A673 (cell line): ENCODE measurements around the gene CENPF. TPM values are rescaled to one million over a fixed set of nuclear protein-coding genes. Genes with fewer than 3 reads are reported as not detected.

Experiments
- BruUV-seq: library from RNA; stranded (reverse); fragments of 400-500 nt; replicated peaks from 2 replicates; lab custom pipeline; 2021; lab: Mats Ljungman, UMichigan
- CTCF ChIA-PET: fragments of 300-600 bp; sonication (Branson Sonifier 250); formaldehyde crosslinking; loops from one replicate; lab custom pipeline; 2022; ENCODE audit warnings: antibody characterized with exemption; lab: Charles Lee
- POLR2A ChIA-PET: fragments of 300-600 bp; sonication (Branson Sonifier 250); formaldehyde crosslinking; loops from one replicate; lab custom pipeline; 2022; ENCODE audit warnings: antibody characterized with exemption; ENCODE audit not compliant: low non-redundant PET; lab: Charles Lee
- DNase-seq: peaks from one replicate; pipeline ENCODE4 v3.0.0-alpha.2; 2015; ENCODE audit warnings: low spot score
- H3K27ac ChIP-seq: fragments of 200-600 bp; sonication (generic); 2 replicates; pipeline ENCODE4 v1.5.1; 2016; ENCODE audit warnings: mixed run types, low read depth, mild to moderate bottlenecking, mixed read lengths, antibody characterized with exemption, low read length; ENCODE audit not compliant: poor library complexity, severe bottlenecking
- H3K27me3 ChIP-seq: fragments of 200-600 bp; sonication (generic); replicated peaks from 2 replicates; pipeline ENCODE4 v1.6.1; 2017; ENCODE audit warnings: mixed run types, low read depth, mild to moderate bottlenecking, mixed read lengths, antibody characterized with exemption, low read length; ENCODE audit not compliant: insufficient read depth, poor library complexity
- H3K36me3 ChIP-seq: fragments of 200-600 bp; sonication (generic); 2 replicates; pipeline ENCODE4 v1.6.1; 2016; ENCODE audit warnings: mixed run types, mild to moderate bottlenecking, mixed read lengths, antibody characterized with exemption, low read length; ENCODE audit not compliant: insufficient read depth, poor library complexity, severe bottlenecking
- H3K4me1 ChIP-seq: fragments of 200-600 bp; sonication (generic); 2 replicates; pipeline ENCODE4 v1.6.1; 2017; ENCODE audit warnings: mixed run types, mild to moderate bottlenecking, mixed read lengths, antibody characterized with exemption, low read length; ENCODE audit not compliant: insufficient read depth, poor library complexity, severe bottlenecking
- H3K4me3 ChIP-seq: fragments of 200-600 bp; sonication (generic); 2 replicates; pipeline ENCODE4 v1.5.1; 2016; ENCODE audit warnings: low read depth, mixed run types, mild to moderate bottlenecking, mixed read lengths, low read length; ENCODE audit not compliant: poor library complexity, severe bottlenecking
- H3K9me3 ChIP-seq: fragments of 200-600 bp; sonication (generic); 2 replicates; pipeline ENCODE4 v1.6.1; 2016; ENCODE audit warnings: mixed run types, low read depth, mild to moderate bottlenecking, mixed read lengths, antibody characterized with exemption, low read length; ENCODE audit not compliant: poor library complexity, severe bottlenecking
- EZH2 ChIP-seq: fragments of 200-600 bp; sonication (generic); IDR thresholded peaks from 2 replicates; pipeline ENCODE4 v1.6.1; 2017; ENCODE audit warnings: borderline replicate concordance, low read depth, mild to moderate bottlenecking, mixed read lengths, antibody characterized with exemption, low read length; ENCODE audit not compliant: poor library complexity, severe bottlenecking
- intact Hi-C: fragments of 100-400 bp; cut with micrococcal nuclease; formaldehyde crosslinking; loops from one replicate; pipeline ENCODE4 v1.10.0; 2022; ENCODE audit not compliant: unreplicated experiment
- total RNA-seq: library from RNA; stranded (reverse); gene quantifications from 2 replicates; pipeline ENCODE4 v1.2.3, GENCODE V29; 2021
- TF ChIP-seq, protein P1 (sequence below): fragments of 300-800, 200-600 bp; sonication (generic); conservative IDR thresholded peaks from 2 replicates; pipeline ENCODE4 v1.5.1; 2017; ENCODE audit warnings: low read depth, mild to moderate bottlenecking, antibody characterized with exemption, low read length, moderate library complexity, mixed read lengths

The CENPF gene
- total RNA-seq, 1 experiment from 2014 or later: 273 TPM

DNA sequence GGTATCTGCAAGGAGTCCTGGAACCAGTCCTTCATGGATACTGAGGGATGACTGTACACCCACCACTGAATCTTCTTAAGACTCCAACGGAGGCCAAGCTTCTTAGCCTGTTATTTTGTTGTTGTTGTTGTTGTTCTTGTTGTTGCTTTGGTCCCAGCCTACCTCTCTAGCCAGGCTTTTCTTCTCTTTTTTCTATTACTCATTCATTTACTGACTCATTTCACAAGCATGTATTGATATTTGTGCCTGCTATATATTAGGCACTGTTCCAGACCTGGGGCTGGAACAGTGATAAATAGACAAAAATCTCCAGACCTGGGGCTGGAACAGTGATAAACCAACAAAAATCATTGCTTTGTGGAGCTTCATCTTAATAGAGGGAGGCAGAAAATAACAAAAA, 20.4 kb downstream of the CENPF start:
- Histone ChIP-seq H3K27me3 (no peaks in the 10 kb centered on the region), H3K27ac (no peak overlapping the region), H3K4me3 (no peak overlapping the region), H3K9me3 (no peaks in the 10 kb centered on the region), H3K36me3 (peaks cover 92% of the 10 kb centered on the region), H3K4me1 (no peaks in the 10 kb centered on the region)
- intact Hi-C loops: no loop called here
- POLR2A ChIA-PET: no interaction called here
- BruUV-seq: no TSS peak
- TF ChIP-seq, protein P1, sequence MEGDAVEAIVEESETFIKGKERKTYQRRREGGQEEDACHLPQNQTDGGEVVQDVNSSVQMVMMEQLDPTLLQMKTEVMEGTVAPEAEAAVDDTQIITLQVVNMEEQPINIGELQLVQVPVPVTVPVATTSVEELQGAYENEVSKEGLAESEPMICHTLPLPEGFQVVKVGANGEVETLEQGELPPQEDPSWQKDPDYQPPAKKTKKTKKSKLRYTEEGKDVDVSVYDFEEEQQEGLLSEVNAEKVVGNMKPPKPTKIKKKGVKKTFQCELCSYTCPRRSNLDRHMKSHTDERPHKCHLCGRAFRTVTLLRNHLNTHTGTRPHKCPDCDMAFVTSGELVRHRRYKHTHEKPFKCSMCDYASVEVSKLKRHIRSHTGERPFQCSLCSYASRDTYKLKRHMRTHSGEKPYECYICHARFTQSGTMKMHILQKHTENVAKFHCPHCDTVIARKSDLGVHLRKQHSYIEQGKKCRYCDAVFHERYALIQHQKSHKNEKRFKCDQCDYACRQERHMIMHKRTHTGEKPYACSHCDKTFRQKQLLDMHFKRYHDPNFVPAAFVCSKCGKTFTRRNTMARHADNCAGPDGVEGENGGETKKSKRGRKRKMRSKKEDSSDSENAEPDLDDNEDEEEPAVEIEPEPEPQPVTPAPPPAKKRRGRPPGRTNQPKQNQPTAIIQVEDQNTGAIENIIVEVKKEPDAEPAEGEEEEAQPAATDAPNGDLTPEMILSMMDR: no peak
- no peak for TF ChIP-seq EZH2
- DNase-seq: no peak
- CTCF ChIA-PET: no interaction called here

DNA sequence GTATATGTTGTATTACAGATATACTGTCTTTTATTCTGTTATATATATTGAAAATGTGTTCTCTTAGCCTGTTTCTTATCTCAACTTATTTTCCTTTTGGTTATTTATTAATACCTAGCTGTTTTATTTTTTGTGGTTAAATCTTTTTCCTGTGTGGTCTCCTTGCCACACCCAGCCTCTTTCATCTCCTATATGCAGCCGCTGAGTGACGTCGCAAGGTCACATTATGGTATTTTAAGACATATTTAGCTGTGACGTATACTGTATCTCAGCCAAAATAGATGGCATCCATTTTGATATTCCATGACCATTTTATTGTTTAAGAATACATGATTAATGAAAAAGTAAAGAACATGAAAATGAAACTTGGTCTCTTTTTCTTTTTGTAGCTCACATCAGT, 29.1 kb downstream of the CENPF start:
- no peaks in the 10 kb centered on the region for H3K4me1 ChIP-seq
- H3K27ac ChIP-seq: no peak overlapping the region
- DNase-seq: no peak
- ChIA-PET POLR2A (no interaction called here), CTCF (no interaction called here)
- no peak overlapping the region for H3K4me3 ChIP-seq
- BruUV-seq: no TSS peak
- TF ChIP-seq EZH2: no peak
- TF ChIP-seq, protein P1: no peak
- H3K9me3 ChIP-seq: no peaks in the 10 kb centered on the region
- H3K27me3 ChIP-seq: no peaks in the 10 kb centered on the region
- H3K36me3 ChIP-seq: peaks cover 94% of the 10 kb centered on the region
- intact Hi-C loops: no loop called here

DNA sequence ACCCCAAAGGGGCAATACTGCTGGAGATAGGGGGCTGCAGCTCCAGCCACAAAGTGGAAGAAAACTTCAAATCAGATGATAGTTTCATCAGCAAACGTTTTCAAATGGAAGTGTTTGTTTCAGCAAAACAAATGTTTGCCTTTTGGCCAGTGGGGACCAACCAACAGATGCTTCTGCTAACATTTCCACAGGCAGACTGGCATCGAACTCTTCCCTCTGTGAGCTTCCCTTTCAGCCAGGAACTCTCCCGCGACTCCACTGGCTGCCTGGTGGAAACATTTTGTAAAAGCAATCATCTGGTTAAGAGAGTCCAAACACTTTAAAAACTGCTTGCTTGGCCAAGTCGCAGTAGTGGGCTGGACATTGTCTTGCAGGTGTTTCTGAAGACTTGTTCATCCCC, 30.7 kb downstream of the CENPF start:
- TF ChIP-seq, protein P1: no peak
- no peak for TF ChIP-seq EZH2
- Histone ChIP-seq H3K4me1 (no peaks in the 10 kb centered on the region), H3K36me3 (peaks cover 98% of the 10 kb centered on the region), H3K9me3 (no peaks in the 10 kb centered on the region), H3K27me3 (no peaks in the 10 kb centered on the region), H3K4me3 (no peak overlapping the region), H3K27ac (no peak overlapping the region)
- no peak for DNase-seq
- intact Hi-C loops: no loop called here
- BruUV-seq: no TSS peak
- POLR2A ChIA-PET: no interaction called here
- CTCF ChIA-PET: no interaction called here
